ENCODE results near the gene CLDN20. TPM values are rescaled to one million over a fixed set of nuclear protein-coding genes. Genes with fewer than 3 reads are reported as not detected.

Gene CLDN20
- total RNA-seq, 1 donor from 2014 or later = 0.19 TPM

DNA sequence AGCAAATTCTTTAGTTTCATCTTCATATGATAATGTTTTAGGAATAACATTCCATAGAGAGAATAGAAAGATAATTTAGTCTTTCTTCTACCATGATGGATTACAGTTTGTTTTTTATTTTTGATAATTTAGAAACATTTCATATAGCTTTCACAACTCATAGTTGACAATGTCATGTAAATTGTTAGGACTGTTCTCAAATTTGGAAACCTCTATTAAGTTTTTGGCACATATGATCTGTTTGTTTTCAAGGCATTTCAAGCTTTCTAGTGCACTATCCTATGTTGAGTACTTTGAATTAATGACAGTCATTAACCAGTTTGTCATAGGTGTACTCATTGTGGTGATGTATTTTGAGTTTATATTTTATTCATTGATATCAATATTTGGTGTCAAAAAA lies 61.2 kb downstream of the CLDN20 start:
- intact Hi-C loops (cut with DNase I) = loop anchor here (10.0 kb wide), 1 partner anchor 170 kb away; no protein-coding TSS in a partner anchor
- DNase-seq (ENCODE audit: missing footprints) = no peak
- ATAC-seq = no peak

DNA sequence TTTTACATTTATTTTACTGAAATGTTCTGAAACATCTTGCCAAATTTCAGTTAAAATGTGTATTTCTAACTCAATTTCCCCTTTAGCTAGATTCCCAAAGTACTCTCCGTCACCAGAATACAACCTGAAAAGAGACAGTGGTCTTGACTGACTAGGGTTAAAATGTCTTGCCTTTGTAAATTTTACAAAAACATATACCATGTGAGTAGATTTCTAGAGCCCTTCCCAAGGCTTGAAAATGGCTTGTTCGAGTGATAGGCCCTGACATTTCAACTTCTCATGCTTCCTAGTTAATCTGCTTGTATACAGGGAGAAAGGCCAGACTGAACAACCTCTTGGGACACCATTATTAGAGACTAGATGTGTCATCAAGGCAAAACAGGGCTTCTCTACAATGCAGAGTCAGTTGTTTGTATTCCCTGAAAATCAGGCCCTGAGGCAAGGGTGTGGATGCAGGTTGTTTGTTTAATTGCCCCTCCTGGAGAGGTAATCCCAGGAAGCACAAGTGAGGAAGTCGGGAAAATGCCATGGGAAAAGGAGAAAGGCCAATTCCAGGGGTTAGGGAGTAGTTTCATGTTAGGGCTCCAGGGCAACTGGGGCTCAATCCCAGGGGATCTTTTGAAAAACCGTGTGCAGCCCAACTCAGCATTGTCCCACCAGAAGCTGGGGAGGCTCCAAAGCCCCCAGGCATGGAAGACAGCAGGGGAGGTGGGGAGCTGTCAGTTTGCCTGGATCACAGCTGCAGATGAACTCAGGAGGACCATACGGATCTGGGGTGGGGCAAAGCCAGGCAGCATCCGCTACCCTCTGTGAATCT lies 62.1 kb downstream of the CLDN20 start:
- ATAC-seq (no peak), DNase-seq (ENCODE audit: missing footprints) (no peak)
- intact Hi-C loops (cut with DNase I) = loop anchor here (2.0 to 10.0 kb wide), 2 partner anchors 169 to 205 kb away; no protein-coding TSS in a partner anchor

Other genes with a start within 250 kb of the CLDN20 start
- 17.9 TPM for gene TFB1M, start 50.5 kb downstream of the CLDN20 start, total RNA-seq
- not detected for gene NOX3, start 191.8 kb downstream of the CLDN20 start, total RNA-seq